Measurements from ENCODE around the gene RBMS3. TPM values are rescaled to one million over a fixed set of nuclear protein-coding genes. Genes with fewer than 3 reads are reported as not detected.

The RBMS3 gene
- total RNA-seq, 2 experiments from 2014 or later, result 1.0 TPM; not detected in 1

DNA sequence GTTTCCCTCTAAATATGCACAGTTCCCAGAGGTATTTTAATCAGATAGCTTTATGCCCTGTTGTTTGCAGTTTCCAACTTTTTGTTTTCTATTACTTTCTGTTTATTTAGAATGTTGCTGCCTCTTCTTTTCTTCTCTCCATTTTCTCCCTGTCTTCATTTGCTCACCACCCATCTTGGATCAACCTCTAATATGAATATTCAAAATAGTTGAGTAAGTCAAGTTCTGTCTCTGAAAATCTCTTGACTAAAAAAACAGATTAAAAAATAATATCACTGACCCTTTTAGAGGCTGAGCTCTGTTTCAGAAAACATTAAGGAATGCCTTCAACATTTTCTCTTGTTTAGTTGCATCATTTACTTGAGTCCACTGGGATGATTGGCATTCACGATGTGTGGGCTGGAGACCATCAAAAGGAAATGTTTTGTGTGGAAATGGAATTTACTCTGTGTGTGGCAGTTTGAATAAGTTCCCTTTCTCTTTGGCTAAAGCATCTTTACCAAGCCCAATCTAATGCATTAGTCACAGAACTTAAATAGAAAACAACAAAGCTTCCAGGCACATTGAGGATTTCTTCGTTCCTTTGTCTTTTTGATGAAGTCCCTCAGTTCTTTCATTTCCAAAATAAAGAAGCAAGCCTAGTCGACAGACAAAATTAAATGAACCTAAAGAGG, 691.6 kb downstream of the RBMS3 start:
- Histone ChIP-seq H3K4me3 (ENCODE audit: low read depth, low read length, poor library complexity, severe bottlenecking) (no peak overlapping the region), H3K4me2 (ENCODE audit: low read length) (no peak overlapping the region), H3K4me1 (ENCODE audit: insufficient read depth, low read length, poor library complexity, severe bottlenecking) (no peaks in the 10 kb centered on the region), H4K20me1 (ENCODE audit: insufficient read depth, low read length) (no peaks in the 10 kb centered on the region), H2AFZ (ENCODE audit: low read length) (no peak overlapping the region), H3K9me2 (ENCODE audit: insufficient read depth, low read length) (no peaks in the 10 kb centered on the region), H3K9me3 (ENCODE audit: low read length) (no peaks in the 10 kb centered on the region), H3K36me3 (ENCODE audit: insufficient read depth, low read length) (no peaks in the 10 kb centered on the region), H3K79me2 (ENCODE audit: insufficient read depth, low read depth, low read length) (no peaks in the 10 kb centered on the region), H3K27ac (ENCODE audit: low read depth, low read length, poor library complexity, severe bottlenecking) (no peak overlapping the region)
- intact Hi-C loops (cut with micrococcal nuclease; ENCODE audit: unreplicated experiment), result no loop called here
- ChIA-PET POLR2A (interaction anchor here (0.5 kb wide), 1 partner anchor 16 kb away, joined by 3 read pairs; no protein-coding TSS in a partner anchor), CTCF (ENCODE audit: unreplicated experiment) (no interaction called here)
- no peak for DNase-seq (ENCODE audit: low spot score)
- no TSS peak for BruUV-seq (replicated peaks)
- TF ChIP-seq EZH2phosphoT487 (IDR thresholded peaks at IDR 0.05; ENCODE audit: borderline replicate concordance, low read depth, low read length), result no peak
- TF ChIP-seq, protein P1, sequence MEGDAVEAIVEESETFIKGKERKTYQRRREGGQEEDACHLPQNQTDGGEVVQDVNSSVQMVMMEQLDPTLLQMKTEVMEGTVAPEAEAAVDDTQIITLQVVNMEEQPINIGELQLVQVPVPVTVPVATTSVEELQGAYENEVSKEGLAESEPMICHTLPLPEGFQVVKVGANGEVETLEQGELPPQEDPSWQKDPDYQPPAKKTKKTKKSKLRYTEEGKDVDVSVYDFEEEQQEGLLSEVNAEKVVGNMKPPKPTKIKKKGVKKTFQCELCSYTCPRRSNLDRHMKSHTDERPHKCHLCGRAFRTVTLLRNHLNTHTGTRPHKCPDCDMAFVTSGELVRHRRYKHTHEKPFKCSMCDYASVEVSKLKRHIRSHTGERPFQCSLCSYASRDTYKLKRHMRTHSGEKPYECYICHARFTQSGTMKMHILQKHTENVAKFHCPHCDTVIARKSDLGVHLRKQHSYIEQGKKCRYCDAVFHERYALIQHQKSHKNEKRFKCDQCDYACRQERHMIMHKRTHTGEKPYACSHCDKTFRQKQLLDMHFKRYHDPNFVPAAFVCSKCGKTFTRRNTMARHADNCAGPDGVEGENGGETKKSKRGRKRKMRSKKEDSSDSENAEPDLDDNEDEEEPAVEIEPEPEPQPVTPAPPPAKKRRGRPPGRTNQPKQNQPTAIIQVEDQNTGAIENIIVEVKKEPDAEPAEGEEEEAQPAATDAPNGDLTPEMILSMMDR (conservative IDR thresholded peaks at IDR 0.05; ENCODE audit: low read length), result no peak

DNA sequence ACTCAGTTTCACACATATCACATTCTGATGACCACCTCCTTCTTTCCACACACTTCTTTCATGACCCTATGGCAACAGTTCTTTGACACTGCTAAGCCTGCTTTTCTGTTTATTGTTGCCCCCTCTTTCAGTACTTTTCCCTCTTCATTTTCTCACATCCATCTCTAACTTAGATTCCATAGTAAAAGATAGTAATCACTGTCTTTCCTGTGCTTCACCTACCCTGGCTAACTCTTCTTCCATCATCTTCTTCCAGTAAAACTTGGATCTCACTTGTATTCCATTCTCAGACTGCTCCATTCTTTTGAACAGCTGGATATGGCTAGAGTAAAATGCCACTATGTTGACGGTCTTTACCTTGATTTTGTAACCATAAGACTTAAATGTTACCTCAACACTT, 692.9 kb downstream of the RBMS3 start:
- POLR2A ChIA-PET, result interaction anchor here (0.6 kb wide), 1 partner anchor 18 kb away, joined by 3 read pairs; no protein-coding TSS in a partner anchor
- TF ChIP-seq, protein P1 (conservative IDR thresholded peaks at IDR 0.05; ENCODE audit: low read length), result no peak
- TF ChIP-seq EZH2phosphoT487 (IDR thresholded peaks at IDR 0.05; ENCODE audit: borderline replicate concordance, low read depth, low read length), result no peak

DNA sequence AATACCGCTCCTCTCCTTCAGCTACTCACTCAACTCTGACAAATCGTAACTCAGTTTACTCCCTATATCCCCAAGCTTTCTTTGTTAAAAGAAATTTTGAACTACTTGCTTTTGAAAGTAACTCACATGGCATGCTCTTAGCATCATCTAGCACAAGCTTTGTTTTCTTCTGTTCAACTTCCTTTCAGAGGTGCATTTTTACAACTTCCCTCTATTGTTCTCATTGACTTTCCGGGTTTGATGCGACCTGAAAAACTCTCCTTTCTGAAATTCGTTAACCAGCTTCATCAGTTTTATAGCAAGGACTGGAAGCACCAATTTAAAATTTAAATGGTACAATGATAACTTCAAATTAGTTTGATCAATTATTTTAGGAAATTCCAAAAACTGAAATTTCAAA, 696.0 kb downstream of the RBMS3 start:
- no peaks in the 10 kb centered on the region for H3K9me2 ChIP-seq (ENCODE audit: insufficient read depth, low read length)
- no peak for TF ChIP-seq EZH2phosphoT487 (IDR thresholded peaks at IDR 0.05; ENCODE audit: borderline replicate concordance, low read depth, low read length)
- TF ChIP-seq, protein P1 (conservative IDR thresholded peaks at IDR 0.05; ENCODE audit: low read length), result no peak
- CTCF ChIA-PET (ENCODE audit: unreplicated experiment), result no interaction called here

More for the DNA sequence above, 692.9 kb downstream of the RBMS3 start:
- DNase-seq (ENCODE audit: low spot score), result no peak
- H3K9me3 ChIP-seq (ENCODE audit: low read length), result no peaks in the 10 kb centered on the region
- H2AFZ ChIP-seq (ENCODE audit: low read length), result no peak overlapping the region
- no peak overlapping the region for H3K27ac ChIP-seq (ENCODE audit: low read depth, low read length, poor library complexity, severe bottlenecking)
- no peak overlapping the region for H3K4me3 ChIP-seq (ENCODE audit: low read depth, low read length, poor library complexity, severe bottlenecking)
- H3K4me1 ChIP-seq (ENCODE audit: insufficient read depth, low read length, poor library complexity, severe bottlenecking), result no peaks in the 10 kb centered on the region
- H3K79me2 ChIP-seq (ENCODE audit: insufficient read depth, low read depth, low read length), result no peaks in the 10 kb centered on the region
- intact Hi-C loops (cut with micrococcal nuclease; ENCODE audit: unreplicated experiment), result no loop called here
- CTCF ChIA-PET (ENCODE audit: unreplicated experiment), result no interaction called here
- H3K9me2 ChIP-seq (ENCODE audit: insufficient read depth, low read length), result no peaks in the 10 kb centered on the region
- no peaks in the 10 kb centered on the region for H4K20me1 ChIP-seq (ENCODE audit: insufficient read depth, low read length)
- BruUV-seq (replicated peaks), result no TSS peak
- no peak overlapping the region for H3K4me2 ChIP-seq (ENCODE audit: low read length)
- H3K36me3 ChIP-seq (ENCODE audit: insufficient read depth, low read length), result no peaks in the 10 kb centered on the region

More for the DNA sequence above, 696.0 kb downstream of the RBMS3 start:
- H3K27ac ChIP-seq (ENCODE audit: low read depth, low read length, poor library complexity, severe bottlenecking), result no peak overlapping the region
- no peak overlapping the region for H2AFZ ChIP-seq (ENCODE audit: low read length)
- no peak overlapping the region for H3K4me3 ChIP-seq (ENCODE audit: low read depth, low read length, poor library complexity, severe bottlenecking)
- intact Hi-C loops (cut with micrococcal nuclease; ENCODE audit: unreplicated experiment), result no loop called here
- no peak overlapping the region for H3K4me2 ChIP-seq (ENCODE audit: low read length)
- no peaks in the 10 kb centered on the region for H3K4me1 ChIP-seq (ENCODE audit: insufficient read depth, low read length, poor library complexity, severe bottlenecking)
- POLR2A ChIA-PET, result interaction anchor here (1.7 kb wide), 1 partner anchor 12 kb away, joined by 5 read pairs; no protein-coding TSS in a partner anchor
- no peaks in the 10 kb centered on the region for H4K20me1 ChIP-seq (ENCODE audit: insufficient read depth, low read length)
- no peaks in the 10 kb centered on the region for H3K79me2 ChIP-seq (ENCODE audit: insufficient read depth, low read depth, low read length)
- no peaks in the 10 kb centered on the region for H3K9me3 ChIP-seq (ENCODE audit: low read length)
- DNase-seq (ENCODE audit: low spot score), result no peak
- H3K36me3 ChIP-seq (ENCODE audit: insufficient read depth, low read length), result no peaks in the 10 kb centered on the region
- no TSS peak for BruUV-seq (replicated peaks)

All from OCI-LY7 (cell line).